ENCODE data around the gene MRNIP. TPM values are rescaled to one million over a fixed set of nuclear protein-coding genes. Genes with fewer than 3 reads are reported as not detected.

MRNIP gene
- total and polyA plus RNA-seq, 4 donors, result 5.4 to 12.0 (median 7.3) TPM

DNA sequence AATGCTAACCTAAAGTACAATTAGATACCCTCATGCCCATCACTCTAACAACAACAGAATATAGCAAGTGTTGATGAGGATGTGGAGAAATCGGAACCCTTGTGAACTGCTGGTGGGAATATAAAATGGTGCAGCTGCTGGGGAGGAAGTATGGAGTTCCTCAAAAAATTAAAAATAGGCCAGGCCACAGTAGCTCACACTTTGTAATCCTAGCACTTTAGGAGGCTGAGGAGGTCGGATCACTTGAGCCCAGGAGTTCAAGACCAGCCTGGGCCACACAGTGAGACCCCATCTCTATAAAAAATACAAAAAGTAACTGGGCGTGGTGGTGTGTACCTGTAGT is 18.0 kb upstream of the MRNIP start:
- TF ChIP-seq, protein P1, sequence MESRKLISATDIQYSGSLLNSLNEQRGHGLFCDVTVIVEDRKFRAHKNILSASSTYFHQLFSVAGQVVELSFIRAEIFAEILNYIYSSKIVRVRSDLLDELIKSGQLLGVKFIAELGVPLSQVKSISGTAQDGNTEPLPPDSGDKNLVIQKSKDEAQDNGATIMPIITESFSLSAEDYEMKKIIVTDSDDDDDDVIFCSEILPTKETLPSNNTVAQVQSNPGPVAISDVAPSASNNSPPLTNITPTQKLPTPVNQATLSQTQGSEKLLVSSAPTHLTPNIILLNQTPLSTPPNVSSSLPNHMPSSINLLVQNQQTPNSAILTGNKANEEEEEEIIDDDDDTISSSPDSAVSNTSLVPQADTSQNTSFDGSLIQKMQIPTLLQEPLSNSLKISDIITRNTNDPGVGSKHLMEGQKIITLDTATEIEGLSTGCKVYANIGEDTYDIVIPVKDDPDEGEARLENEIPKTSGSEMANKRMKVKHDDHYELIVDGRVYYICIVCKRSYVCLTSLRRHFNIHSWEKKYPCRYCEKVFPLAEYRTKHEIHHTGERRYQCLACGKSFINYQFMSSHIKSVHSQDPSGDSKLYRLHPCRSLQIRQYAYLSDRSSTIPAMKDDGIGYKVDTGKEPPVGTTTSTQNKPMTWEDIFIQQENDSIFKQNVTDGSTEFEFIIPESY (IDR thresholded peaks at IDR 0.05), result no peak
- no peak for TF ChIP-seq FOXA2 (IDR thresholded peaks at IDR 0.05)
- no peak for TF ChIP-seq TAF1 (conservative IDR thresholded peaks at IDR 0.05)
- TF ChIP-seq NR2F2 (IDR thresholded peaks at IDR 0.05), result no peak
- TF ChIP-seq YY1 (IDR thresholded peaks at IDR 0.05), result no peak
- no peak for TF ChIP-seq HNF4A (conservative IDR thresholded peaks at IDR 0.05)
- TF ChIP-seq RAD21 (IDR thresholded peaks at IDR 0.05), result no peak
- TF ChIP-seq EGR1 (IDR thresholded peaks at IDR 0.05; ENCODE audit: low read depth in 2 of 2), result no peak
- TF ChIP-seq, protein P2, sequence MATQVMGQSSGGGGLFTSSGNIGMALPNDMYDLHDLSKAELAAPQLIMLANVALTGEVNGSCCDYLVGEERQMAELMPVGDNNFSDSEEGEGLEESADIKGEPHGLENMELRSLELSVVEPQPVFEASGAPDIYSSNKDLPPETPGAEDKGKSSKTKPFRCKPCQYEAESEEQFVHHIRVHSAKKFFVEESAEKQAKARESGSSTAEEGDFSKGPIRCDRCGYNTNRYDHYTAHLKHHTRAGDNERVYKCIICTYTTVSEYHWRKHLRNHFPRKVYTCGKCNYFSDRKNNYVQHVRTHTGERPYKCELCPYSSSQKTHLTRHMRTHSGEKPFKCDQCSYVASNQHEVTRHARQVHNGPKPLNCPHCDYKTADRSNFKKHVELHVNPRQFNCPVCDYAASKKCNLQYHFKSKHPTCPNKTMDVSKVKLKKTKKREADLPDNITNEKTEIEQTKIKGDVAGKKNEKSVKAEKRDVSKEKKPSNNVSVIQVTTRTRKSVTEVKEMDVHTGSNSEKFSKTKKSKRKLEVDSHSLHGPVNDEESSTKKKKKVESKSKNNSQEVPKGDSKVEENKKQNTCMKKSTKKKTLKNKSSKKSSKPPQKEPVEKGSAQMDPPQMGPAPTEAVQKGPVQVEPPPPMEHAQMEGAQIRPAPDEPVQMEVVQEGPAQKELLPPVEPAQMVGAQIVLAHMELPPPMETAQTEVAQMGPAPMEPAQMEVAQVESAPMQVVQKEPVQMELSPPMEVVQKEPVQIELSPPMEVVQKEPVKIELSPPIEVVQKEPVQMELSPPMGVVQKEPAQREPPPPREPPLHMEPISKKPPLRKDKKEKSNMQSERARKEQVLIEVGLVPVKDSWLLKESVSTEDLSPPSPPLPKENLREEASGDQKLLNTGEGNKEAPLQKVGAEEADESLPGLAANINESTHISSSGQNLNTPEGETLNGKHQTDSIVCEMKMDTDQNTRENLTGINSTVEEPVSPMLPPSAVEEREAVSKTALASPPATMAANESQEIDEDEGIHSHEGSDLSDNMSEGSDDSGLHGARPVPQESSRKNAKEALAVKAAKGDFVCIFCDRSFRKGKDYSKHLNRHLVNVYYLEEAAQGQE (IDR thresholded peaks at IDR 0.05), result no peak
- TF ChIP-seq HNF4G (IDR thresholded peaks at IDR 0.05), result no peak
- TF ChIP-seq GABPA (IDR thresholded peaks at IDR 0.05 in 1 of 2, conservative IDR thresholded peaks at IDR 0.05 in 1 of 2), result no peak
- TF ChIP-seq, protein P3, sequence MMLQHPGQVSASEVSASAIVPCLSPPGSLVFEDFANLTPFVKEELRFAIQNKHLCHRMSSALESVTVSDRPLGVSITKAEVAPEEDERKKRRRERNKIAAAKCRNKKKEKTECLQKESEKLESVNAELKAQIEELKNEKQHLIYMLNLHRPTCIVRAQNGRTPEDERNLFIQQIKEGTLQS (IDR thresholded peaks at IDR 0.05), result no peak
- TF ChIP-seq, protein P4, sequence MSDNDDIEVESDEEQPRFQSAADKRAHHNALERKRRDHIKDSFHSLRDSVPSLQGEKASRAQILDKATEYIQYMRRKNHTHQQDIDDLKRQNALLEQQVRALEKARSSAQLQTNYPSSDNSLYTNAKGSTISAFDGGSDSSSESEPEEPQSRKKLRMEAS (IDR thresholded peaks at IDR 0.05), result no peak
- no peak for TF ChIP-seq JUND (IDR thresholded peaks at IDR 0.05)
- TF ChIP-seq, protein P5, sequence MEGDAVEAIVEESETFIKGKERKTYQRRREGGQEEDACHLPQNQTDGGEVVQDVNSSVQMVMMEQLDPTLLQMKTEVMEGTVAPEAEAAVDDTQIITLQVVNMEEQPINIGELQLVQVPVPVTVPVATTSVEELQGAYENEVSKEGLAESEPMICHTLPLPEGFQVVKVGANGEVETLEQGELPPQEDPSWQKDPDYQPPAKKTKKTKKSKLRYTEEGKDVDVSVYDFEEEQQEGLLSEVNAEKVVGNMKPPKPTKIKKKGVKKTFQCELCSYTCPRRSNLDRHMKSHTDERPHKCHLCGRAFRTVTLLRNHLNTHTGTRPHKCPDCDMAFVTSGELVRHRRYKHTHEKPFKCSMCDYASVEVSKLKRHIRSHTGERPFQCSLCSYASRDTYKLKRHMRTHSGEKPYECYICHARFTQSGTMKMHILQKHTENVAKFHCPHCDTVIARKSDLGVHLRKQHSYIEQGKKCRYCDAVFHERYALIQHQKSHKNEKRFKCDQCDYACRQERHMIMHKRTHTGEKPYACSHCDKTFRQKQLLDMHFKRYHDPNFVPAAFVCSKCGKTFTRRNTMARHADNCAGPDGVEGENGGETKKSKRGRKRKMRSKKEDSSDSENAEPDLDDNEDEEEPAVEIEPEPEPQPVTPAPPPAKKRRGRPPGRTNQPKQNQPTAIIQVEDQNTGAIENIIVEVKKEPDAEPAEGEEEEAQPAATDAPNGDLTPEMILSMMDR (IDR thresholded peaks at IDR 0.05; ENCODE audit: low read depth, low read length, missing input control), result no peak
- TF ChIP-seq FOXA1 (IDR thresholded peaks at IDR 0.05), result no peak
- TF ChIP-seq SP1 (IDR thresholded peaks at IDR 0.05), result no peak

More for the DNA sequence above, 18.0 kb upstream of the MRNIP start:
- no peak for DNase-seq (ENCODE audit: low spot score)
- WGBS, result 92% methylated on average over 3 of the region's 3 CpGs
- no peak overlapping the region for H3K27ac ChIP-seq (ENCODE audit: low read depth in 1 of 2, low read length in 2 of 2)
- peaks cover 12 to 68% (median 25%) of the 10 kb centered on the region in 4 donors for H3K36me3 ChIP-seq (ENCODE audit: control insufficient read depth in 4 of 4, insufficient read depth in 3 of 4, low read depth in 1 of 4, low read length in 3 of 4)
- no peaks in the 10 kb centered on the region for H3K27me3 ChIP-seq (ENCODE audit: control insufficient read depth in 4 of 4, insufficient read depth in 4 of 4, low read length in 3 of 4)
- H3K9ac ChIP-seq (ENCODE audit: low read depth in 1 of 2, low read length in 2 of 2), result no peak overlapping the region
- no peaks in the 10 kb centered on the region for H3K4me1 ChIP-seq (ENCODE audit: control insufficient read depth in 4 of 4, insufficient read depth in 4 of 4, low read length in 3 of 4)
- no peak overlapping the region for H3K4me3 ChIP-seq (ENCODE audit: low read depth in 1 of 3, low read length in 3 of 3)
- H3K9me3 ChIP-seq (ENCODE audit: control insufficient read depth in 4 of 4, low read length in 3 of 4), result no peaks in the 10 kb centered on the region
